Liver (tissue), 9 donors: Measurements from ENCODE around the gene RECK. TPM values are rescaled to one million over a fixed set of nuclear protein-coding genes. Genes with fewer than 3 reads are reported as not detected.

Experiments used
- DNase-seq: peaks from one replicate; pipeline ENCODE4 v3.0.0-alpha.2; 2017; ENCODE audit warnings: low spot score
- H3K27ac ChIP-seq, 2 donors: one replicate each; pipeline ENCODE4 v1.7.0; 2013; ENCODE audit warnings: inconsistent platforms in 2 of 2, low read length in 2 of 2, control low read depth in 1 of 2, low read depth in 1 of 2, mild to moderate bottlenecking in 1 of 2
- H3K27me3 ChIP-seq, 4 donors: one replicate each; pipeline versions ENCODE4 v1.6.1 to v1.7.0; 2013; ENCODE audit warnings: low read length in 3 of 4, inconsistent platforms in 1 of 4, mild to moderate bottlenecking in 1 of 4, moderate library complexity in 1 of 4; ENCODE audit not compliant: control insufficient read depth in 4 of 4, insufficient read depth in 4 of 4
- H3K36me3 ChIP-seq, 4 donors: one replicate each; pipeline versions ENCODE4 v1.6.1 to v1.7.0; 2013; ENCODE audit warnings: low read length in 3 of 4, mild to moderate bottlenecking in 3 of 4, low read depth in 1 of 4, moderate library complexity in 1 of 4; ENCODE audit not compliant: control insufficient read depth in 4 of 4, insufficient read depth in 3 of 4
- H3K4me1 ChIP-seq, 4 donors: one replicate each; pipeline versions ENCODE4 v1.6.1 to v1.7.0; 2013; ENCODE audit warnings: low read length in 3 of 4, mild to moderate bottlenecking in 3 of 4, moderate library complexity in 1 of 4; ENCODE audit not compliant: control insufficient read depth in 4 of 4, insufficient read depth in 4 of 4
- H3K4me3 ChIP-seq, 3 donors: one replicate each; pipeline versions ENCODE4 v1.6.1 to v1.7.0; 2013; ENCODE audit warnings: low read length in 3 of 3, control low read depth in 1 of 3, low read depth in 1 of 3, mild to moderate bottlenecking in 1 of 3
- H3K9ac ChIP-seq, 2 donors: one replicate each; pipeline ENCODE4 v1.7.0; 2013; ENCODE audit warnings: low read length in 2 of 2, mild to moderate bottlenecking in 2 of 2, moderate library complexity in 2 of 2, control low read depth in 1 of 2, low read depth in 1 of 2
- H3K9me3 ChIP-seq, 4 donors: one replicate each; pipeline versions ENCODE4 v1.6.1 to v1.7.0; 2013; ENCODE audit warnings: low read length in 3 of 4; ENCODE audit not compliant: control insufficient read depth in 4 of 4
- CTCF ChIP-seq: fragments of 150-350 bp; IDR thresholded peaks from 2 replicates; pipeline ENCODE4 v1.5.1; 2017; ENCODE audit warnings: improper control_type of control experiment, low read depth, low read length; ENCODE audit not compliant: missing input control
- FOXA1 ChIP-seq: IDR thresholded peaks from 2 replicates; pipeline ENCODE4 v1.6.1; 2016; ENCODE audit warnings: antibody characterized with exemption
- GABPA ChIP-seq, 2 donors: IDR thresholded peaks in 1 of 2; conservative IDR thresholded peaks in 1 of 2; 2 replicates each; pipeline ENCODE4 v1.6.1; 2016; ENCODE audit warnings: antibody characterized with exemption in 2 of 2, mild to moderate bottlenecking in 1 of 2, moderate library complexity in 1 of 2
- HNF4A ChIP-seq, 2 donors: conservative IDR thresholded peaks; 2 replicates each; pipeline ENCODE4 v1.6.1; 2016; ENCODE audit warnings: antibody characterized with exemption in 2 of 2, mild to moderate bottlenecking in 2 of 2
- HNF4G ChIP-seq: IDR thresholded peaks from 2 replicates; pipeline ENCODE4 v1.6.1; 2016; ENCODE audit warnings: antibody characterized with exemption
- NR2F2 ChIP-seq: IDR thresholded peaks from 2 replicates; pipeline ENCODE4 v1.6.1; 2016; ENCODE audit warnings: antibody characterized with exemption
- RAD21 ChIP-seq, 2 donors: IDR thresholded peaks; 2 replicates each; pipeline ENCODE4 v1.6.1; 2016; ENCODE audit warnings: antibody characterized with exemption in 2 of 2, mild to moderate bottlenecking in 2 of 2
- RXRA ChIP-seq, 2 donors: IDR thresholded peaks; 2 replicates each; pipeline ENCODE4 v1.6.1; 2017 to 2018; ENCODE audit warnings: antibody characterized with exemption in 2 of 2, mild to moderate bottlenecking in 1 of 2
- SP1 ChIP-seq: IDR thresholded peaks from 2 replicates; pipeline ENCODE4 v1.6.1; 2018; ENCODE audit warnings: antibody characterized with exemption, mild to moderate bottlenecking
- WGBS: extraction: QIAGEN DNeasy Blood & Tissue Kit; methylation state at CpG from one replicate; pipeline ENCODE4 v1.1.7; 2013; 5-methylcytosine and 5-hydroxymethylcytosine counted together
- polyA plus RNA-seq, 2 donors: library from polyadenylated mRNA; stranded (reverse) in 1 of 2; unstranded in 1 of 2; fragments of 200-250 nt in 1 of 2; fragments of >200 nt in 1 of 2; fragmentation: Nextera tagmentation in 1 of 2; extraction: Ambion mirVana in 1 of 2; gene quantifications; one replicate each; pipeline versions ENCODE4 v1.2.1 to v1.2.3, GENCODE V29; 2013 to 2015
- total RNA-seq, 2 donors: library from RNA; depleted of rRNA; stranded (reverse); fragments of >200 nt; gene quantifications; one replicate each; pipeline ENCODE4 v1.2.3, GENCODE V29; 2014
- TF ChIP-seq, protein P1 (sequence below): IDR thresholded peaks from 2 replicates; pipeline ENCODE4 v1.6.1; 2016; ENCODE audit warnings: antibody characterized with exemption, mild to moderate bottlenecking
- TF ChIP-seq, protein P2 (sequence below): IDR thresholded peaks from 2 replicates; pipeline ENCODE4 v1.6.1; 2016; ENCODE audit warnings: antibody characterized with exemption
- donor health status: healthy.
- donor health status: healthy.
- donor health status: healthy.
- donor health status: healthy.
- donor health status: healthy.

The RECK gene
- total and polyA plus RNA-seq, 4 donors: 2.1 to 3.5 (median 2.3) TPM

GRCh38 chr9:36021968-36022367 lies 14.7 kb upstream of the RECK start:
- Histone ChIP-seq H3K36me3 (no peaks in the 10 kb centered on the region), H3K9ac (no peak overlapping the region), H3K27ac (no peak overlapping the region), H3K9me3 (no peaks in the 10 kb centered on the region), H3K27me3 (no peaks in the 10 kb centered on the region), H3K4me3 (no peak overlapping the region), H3K4me1 (no peaks in the 10 kb centered on the region)
- 83% methylated on average over 1 of the region's 1 CpG for WGBS
- TF ChIP-seq RAD21 (IDR thresholded peaks at IDR 0.05): no peak
- TF ChIP-seq HNF4G: no peak
- no peak for TF ChIP-seq GABPA (IDR thresholded peaks at IDR 0.05 in 1 of 2, conservative IDR thresholded peaks at IDR 0.05 in 1 of 2)
- no peak for TF ChIP-seq NR2F2
- no peak for TF ChIP-seq RXRA (IDR thresholded peaks at IDR 0.05)
- no peak for DNase-seq

- H3K27ac ChIP-seq: no peak overlapping the region
- H3K9me3 ChIP-seq: no peaks in the 10 kb centered on the region
- H3K36me3 ChIP-seq: no peaks in the 10 kb centered on the region
- no peaks in the 10 kb centered on the region for H3K4me1 ChIP-seq
- H3K4me3 ChIP-seq: no peak overlapping the region
- 42% methylated on average over 13 of the region's 13 CpGs for WGBS
- peak; percentile 75 for TF ChIP-seq CTCF
- TF ChIP-seq, protein P1, sequence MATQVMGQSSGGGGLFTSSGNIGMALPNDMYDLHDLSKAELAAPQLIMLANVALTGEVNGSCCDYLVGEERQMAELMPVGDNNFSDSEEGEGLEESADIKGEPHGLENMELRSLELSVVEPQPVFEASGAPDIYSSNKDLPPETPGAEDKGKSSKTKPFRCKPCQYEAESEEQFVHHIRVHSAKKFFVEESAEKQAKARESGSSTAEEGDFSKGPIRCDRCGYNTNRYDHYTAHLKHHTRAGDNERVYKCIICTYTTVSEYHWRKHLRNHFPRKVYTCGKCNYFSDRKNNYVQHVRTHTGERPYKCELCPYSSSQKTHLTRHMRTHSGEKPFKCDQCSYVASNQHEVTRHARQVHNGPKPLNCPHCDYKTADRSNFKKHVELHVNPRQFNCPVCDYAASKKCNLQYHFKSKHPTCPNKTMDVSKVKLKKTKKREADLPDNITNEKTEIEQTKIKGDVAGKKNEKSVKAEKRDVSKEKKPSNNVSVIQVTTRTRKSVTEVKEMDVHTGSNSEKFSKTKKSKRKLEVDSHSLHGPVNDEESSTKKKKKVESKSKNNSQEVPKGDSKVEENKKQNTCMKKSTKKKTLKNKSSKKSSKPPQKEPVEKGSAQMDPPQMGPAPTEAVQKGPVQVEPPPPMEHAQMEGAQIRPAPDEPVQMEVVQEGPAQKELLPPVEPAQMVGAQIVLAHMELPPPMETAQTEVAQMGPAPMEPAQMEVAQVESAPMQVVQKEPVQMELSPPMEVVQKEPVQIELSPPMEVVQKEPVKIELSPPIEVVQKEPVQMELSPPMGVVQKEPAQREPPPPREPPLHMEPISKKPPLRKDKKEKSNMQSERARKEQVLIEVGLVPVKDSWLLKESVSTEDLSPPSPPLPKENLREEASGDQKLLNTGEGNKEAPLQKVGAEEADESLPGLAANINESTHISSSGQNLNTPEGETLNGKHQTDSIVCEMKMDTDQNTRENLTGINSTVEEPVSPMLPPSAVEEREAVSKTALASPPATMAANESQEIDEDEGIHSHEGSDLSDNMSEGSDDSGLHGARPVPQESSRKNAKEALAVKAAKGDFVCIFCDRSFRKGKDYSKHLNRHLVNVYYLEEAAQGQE: no peak
- no peak for TF ChIP-seq RXRA (IDR thresholded peaks at IDR 0.05)
- TF ChIP-seq RAD21 (IDR thresholded peaks at IDR 0.05): peak; percentile 87 to 96
- TF ChIP-seq NR2F2: no peak
- TF ChIP-seq FOXA1: no peak
- H3K9ac ChIP-seq: no peak overlapping the region
- peak; percentile 53 for DNase-seq
- H3K27me3 ChIP-seq: no peaks in the 10 kb centered on the region
Measured at GRCh38 chr9:36023260-36024048, 13.3 kb upstream of the RECK start.

DNA sequence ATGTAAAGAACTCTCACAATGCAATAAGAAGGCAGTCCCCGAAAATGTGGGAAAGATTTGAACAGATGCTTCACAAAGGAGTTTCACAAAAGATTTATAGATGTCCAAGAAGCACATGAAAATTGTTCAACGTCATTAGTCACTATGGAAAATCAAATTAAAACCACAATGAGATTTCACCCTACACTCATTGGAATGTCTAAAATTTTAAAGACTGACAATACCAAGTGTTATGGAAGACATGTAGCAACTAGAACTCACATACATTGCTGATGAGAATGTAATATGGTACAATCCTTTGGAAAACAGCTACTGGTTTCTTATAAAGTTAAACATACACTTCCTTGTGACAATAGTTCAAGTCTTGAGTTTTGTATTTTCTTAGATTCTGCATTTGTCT lies 11.0 kb upstream of the RECK start:
- Histone ChIP-seq H3K9me3 (no peaks in the 10 kb centered on the region), H3K9ac (no peak overlapping the region), H3K36me3 (no peaks in the 10 kb centered on the region), H3K4me1 (peaks cover 0 to 2% (median 0%) of the 10 kb centered on the region in 4 donors), H3K27me3 (no peaks in the 10 kb centered on the region), H3K27ac (no peak overlapping the region), H3K4me3 (no peak overlapping the region)
- no peak for DNase-seq
- TF ChIP-seq RAD21 (IDR thresholded peaks at IDR 0.05) (no peak), RXRA (IDR thresholded peaks at IDR 0.05) (no peak), HNF4A (conservative IDR thresholded peaks at IDR 0.05) (no peak), SP1 (no peak), FOXA1 (no peak), NR2F2 (no peak)
- TF ChIP-seq, protein P2, sequence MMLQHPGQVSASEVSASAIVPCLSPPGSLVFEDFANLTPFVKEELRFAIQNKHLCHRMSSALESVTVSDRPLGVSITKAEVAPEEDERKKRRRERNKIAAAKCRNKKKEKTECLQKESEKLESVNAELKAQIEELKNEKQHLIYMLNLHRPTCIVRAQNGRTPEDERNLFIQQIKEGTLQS: no peak
- 92% methylated on average over 2 of the region's 2 CpGs for WGBS
